IMR-90 (cell line): Measurements from ENCODE around the gene ARHGAP15. TPM values are rescaled to one million over a fixed set of nuclear protein-coding genes. Genes with fewer than 3 reads are reported as not detected.

ENCODE experiments used
- ATAC-seq: fragments of 200-7000 bp; cut with Tn5 transposase; 2 replicates; pipeline ENCODE4 v1.9.1; 2020; ENCODE audit warnings: low read depth, mild to moderate bottlenecking, moderate library complexity
- BruUV-seq: library from RNA; stranded (reverse); fragments of 400-500 nt; replicated peaks from 2 replicates; lab custom pipeline; 2021; lab: Mats Ljungman, UMichigan
- CTCF ChIA-PET: fragments of 300-600 bp; formaldehyde crosslinking; extraction: SDS; loops from one replicate; lab custom pipeline; 2021; ENCODE audit warnings: antibody characterized with exemption; lab: Yijun Ruan, JAX
- POLR2A ChIA-PET: fragments of 300-600 bp; sonication (Branson Sonifier 250); formaldehyde crosslinking; loops from one replicate; lab custom pipeline; 2022; ENCODE audit warnings: antibody characterized with exemption; ENCODE audit not compliant: unreplicated experiment; lab: Charles Lee
- DNase-seq: peaks from one replicate; pipeline ENCODE4 v3.0.0; 2013
- H2AFZ ChIP-seq: replicated peaks from 2 replicates; pipeline ENCODE3; 2013; ENCODE audit warnings: low read length, mild to moderate bottlenecking; ENCODE audit not compliant: poor library complexity
- H2AK5ac ChIP-seq: 2 replicates; pipeline ENCODE4 v1.6.1; 2013; ENCODE audit warnings: low read depth, low read length, inconsistent platforms
- H2AK9ac ChIP-seq: replicated peaks from 2 replicates; pipeline ENCODE3; 2013; ENCODE audit warnings: mild to moderate bottlenecking, low read depth, low read length, moderate library complexity; ENCODE audit not compliant: poor library complexity
- H2BK120ac ChIP-seq: 2 replicates; pipeline ENCODE4 v1.6.1; 2013; ENCODE audit warnings: low read depth, low read length, inconsistent platforms
- H2BK15ac ChIP-seq: 3 replicates; pipeline ENCODE4 v1.6.1; 2013; ENCODE audit warnings: low read depth, low read length, inconsistent platforms
- H2BK20ac ChIP-seq: 2 replicates; pipeline ENCODE4 v1.6.1; 2013; ENCODE audit warnings: low read depth, mild to moderate bottlenecking, inconsistent platforms, low read length, moderate library complexity
- H2BK5ac ChIP-seq: 2 replicates; pipeline ENCODE4 v1.6.1; 2013; ENCODE audit warnings: mild to moderate bottlenecking, low read depth, low read length, inconsistent platforms; ENCODE audit not compliant: poor library complexity, severe bottlenecking
- H3K14ac ChIP-seq: replicated peaks from 2 replicates; pipeline ENCODE4 v1.6.1; 2013; ENCODE audit warnings: low read depth, low read length, inconsistent platforms
- H3K18ac ChIP-seq: 2 replicates; pipeline ENCODE4 v1.6.1; 2013; ENCODE audit warnings: low read depth, low read length, control low read depth
- H3K23ac ChIP-seq: 2 replicates; pipeline ENCODE4 v1.6.1; 2013; ENCODE audit warnings: low read depth, low read length, inconsistent platforms
- H3K27ac ChIP-seq: 2 replicates; pipeline ENCODE4 v1.5.1; 2013; ENCODE audit warnings: mild to moderate bottlenecking, control low read depth, low read length; ENCODE audit not compliant: insufficient read depth
- H3K27me3 ChIP-seq: 2 replicates; pipeline ENCODE4 v1.6.1; 2013; ENCODE audit warnings: low read length; ENCODE audit not compliant: control insufficient read depth, insufficient read depth
- H3K36me3 ChIP-seq: 2 replicates; pipeline ENCODE4 v1.6.1; 2013; ENCODE audit warnings: low read length, mixed read lengths; ENCODE audit not compliant: control insufficient read depth, insufficient read depth
- H3K4ac ChIP-seq: 2 replicates; pipeline ENCODE4 v1.6.1; 2013; ENCODE audit warnings: low read depth, low read length, inconsistent platforms
- H3K4me1 ChIP-seq: 2 replicates; pipeline ENCODE4 v1.6.1; 2013; ENCODE audit warnings: low read length, mixed read lengths; ENCODE audit not compliant: control insufficient read depth, insufficient read depth
- H3K4me2 ChIP-seq: 2 replicates; pipeline ENCODE4 v1.6.1; 2013; ENCODE audit warnings: low read depth, mild to moderate bottlenecking, control low read depth, low read length, moderate library complexity
- H3K4me3 ChIP-seq: 2 replicates; pipeline ENCODE4 v1.5.1; 2013; ENCODE audit warnings: low read depth, mild to moderate bottlenecking, control low read depth, low read length, moderate library complexity; ENCODE audit not compliant: insufficient read depth
- H3K56ac ChIP-seq: 2 replicates; pipeline ENCODE4 v1.6.1; 2013; ENCODE audit warnings: low read length, inconsistent platforms; ENCODE audit not compliant: insufficient read depth; ENCODE audit errors: extremely low read depth
- H3K79me1 ChIP-seq, 2 experiments: 2 replicates each; pipeline ENCODE4 v1.6.1; 2013; ENCODE audit warnings: low read length in 2 of 2, inconsistent platforms in 1 of 2, low read depth in 1 of 2
- H3K9ac ChIP-seq: 2 replicates; pipeline ENCODE4 v1.6.1; 2013; ENCODE audit warnings: low read depth, low read length, control low read depth
- H3K9me1 ChIP-seq: 2 replicates; pipeline ENCODE4 v1.6.1; 2013; ENCODE audit warnings: low read length, inconsistent platforms; ENCODE audit not compliant: insufficient read depth
- H3K9me3 ChIP-seq: 2 replicates; pipeline ENCODE4 v1.6.1; 2013; ENCODE audit warnings: low read length; ENCODE audit not compliant: control insufficient read depth, insufficient read depth
- H4K20me1 ChIP-seq: 2 replicates; pipeline ENCODE4 v1.6.1; 2013; ENCODE audit warnings: low read length, inconsistent platforms; ENCODE audit not compliant: insufficient read depth
- H4K5ac ChIP-seq: 2 replicates; pipeline ENCODE4 v1.6.1; 2013; ENCODE audit warnings: mild to moderate bottlenecking, low read depth, low read length, control low read depth
- H4K8ac ChIP-seq, 2 experiments: 2 replicates each; pipeline ENCODE4 v1.6.1; 2013; ENCODE audit warnings: low read depth in 2 of 2, low read length in 2 of 2, control low read depth in 1 of 2, inconsistent platforms in 1 of 2
- H4K91ac ChIP-seq: 2 replicates; pipeline ENCODE4 v1.6.1; 2013; ENCODE audit warnings: low read depth, low read length, inconsistent platforms; ENCODE audit not compliant: insufficient read depth
- BHLHE40 ChIP-seq: fragments of 150-350 bp; IDR thresholded peaks from 2 replicates; pipeline ENCODE4 v1.6.1; 2016; ENCODE audit warnings: mild to moderate bottlenecking, low read depth, low read length
- CEBPB ChIP-seq: IDR thresholded peaks from 2 replicates; pipeline ENCODE4 v1.6.1; 2012; ENCODE audit warnings: low read depth, low read length, improper control_type of control experiment
- CHD1 ChIP-seq: IDR thresholded peaks from 2 replicates; pipeline ENCODE4 v1.6.1; 2012; ENCODE audit warnings: low read depth, low read length, improper control_type of control experiment
- CTCF ChIP-seq: conservative IDR thresholded peaks from 2 replicates; pipeline ENCODE4 v1.5.1; 2012; ENCODE audit warnings: mild to moderate bottlenecking, low read depth, low read length, improper control_type of control experiment
- FOS ChIP-seq: fragments of 150-350 bp; IDR thresholded peaks from 2 replicates; pipeline ENCODE4 v1.6.1; 2016; ENCODE audit warnings: low read depth, low read length
- MAZ ChIP-seq: IDR thresholded peaks from 2 replicates; pipeline ENCODE4 v1.6.1; 2012; ENCODE audit warnings: low read depth, mild to moderate bottlenecking, low read length, improper control_type of control experiment, moderate library complexity, borderline replicate concordance
- MXI1 ChIP-seq: IDR thresholded peaks from 2 replicates; pipeline ENCODE4 v1.6.1; 2012; ENCODE audit warnings: low read depth, mild to moderate bottlenecking, low read length, moderate library complexity, borderline replicate concordance
- NFE2L2 ChIP-seq: fragments of 150-350 bp; IDR thresholded peaks from 2 replicates; pipeline ENCODE4 v1.6.1; 2016; ENCODE audit warnings: low read depth, mild to moderate bottlenecking, low read length
- POLR2A ChIP-seq: IDR thresholded peaks from 2 replicates; pipeline ENCODE4 v1.6.1; 2012; ENCODE audit warnings: mild to moderate bottlenecking, low read depth, low read length
- RAD21 ChIP-seq: IDR thresholded peaks from 2 replicates; pipeline ENCODE4 v1.6.1; 2012; ENCODE audit warnings: low read length, improper control_type of control experiment
- RCOR1 ChIP-seq: IDR thresholded peaks from 2 replicates; pipeline ENCODE4 v1.6.1; 2012; ENCODE audit warnings: mild to moderate bottlenecking, low read length, improper control_type of control experiment; ENCODE audit not compliant: insufficient replicate concordance
- RFX5 ChIP-seq: IDR thresholded peaks from 2 replicates; pipeline ENCODE4 v1.8.0; 2012; ENCODE audit warnings: low read depth, mild to moderate bottlenecking, low read length, moderate library complexity
- SMC3 ChIP-seq: fragments of 150-350 bp; IDR thresholded peaks from 2 replicates; pipeline ENCODE4 v1.6.1; 2016; ENCODE audit warnings: low read depth, mild to moderate bottlenecking, antibody characterized with exemption, low read length, moderate library complexity
- USF2 ChIP-seq: fragments of 150-350 bp; IDR thresholded peaks from 2 replicates; pipeline ENCODE4 v1.6.1; 2017; ENCODE audit warnings: mild to moderate bottlenecking, antibody characterized with exemption, low read length, low read depth
- WGBS, 2 experiments: methylation state at CpG; one replicate each; pipeline versions ENCODE4 v1.1.5 to v1.1.7; 2013; ENCODE audit warnings: missing lambda C conversion rate in 2 of 2; ENCODE audit not compliant: insufficient read length in 1 of 2; ENCODE audit errors: extremely low coverage in 2 of 2; 5-methylcytosine and 5-hydroxymethylcytosine counted together
- dilution Hi-C: fragments of 300-500 bp; cut with HindIII; formaldehyde crosslinking; loops from one replicate; pipeline ENCODE4 v1.14.3; 2018; ENCODE audit warnings: low sequenced_read_pairs; ENCODE audit not compliant: unreplicated experiment
- in situ Hi-C: fragments of 300-500 bp; cut with MboI; formaldehyde crosslinking; loops from 3 replicates; pipeline ENCODE4 v1.14.3; 2019; ENCODE audit warnings: low sequenced_read_pairs, inconsistent platforms, mixed read lengths
- intact Hi-C: fragments of 100-400 bp; cut with micrococcal nuclease; formaldehyde crosslinking; loops from 2 replicates; pipeline ENCODE4 v1.10.0; 2022
- polyA plus RNA-seq, 3 experiments: library from polyadenylated mRNA; depleted of rRNA; stranded (reverse); fragments of >200 nt; gene quantifications; 2 replicates each; pipeline ENCODE4 v1.2.3, GENCODE V29; 2012; ENCODE audit warnings: low replicate concordance in 1 of 3
- total RNA-seq: library from RNA; depleted of rRNA; stranded (reverse); fragments of >200 nt; gene quantifications from 2 replicates; pipeline ENCODE4 v1.2.3, GENCODE V29; 2012
- TF ChIP-seq, protein P1 (sequence below): fragments of 150-350 bp; IDR thresholded peaks from 2 replicates; pipeline ENCODE4 v1.6.1; 2016; ENCODE audit warnings: low read depth, mild to moderate bottlenecking, low read length, moderate library complexity, borderline replicate concordance

The ARHGAP15 gene
- total and polyA plus RNA-seq, 2 of the 4 experiments (the other 2 are of a cell fraction), result not detected

GRCh38 chr2:143398781-143399180 lies 269.6 kb downstream of the ARHGAP15 start:
- Histone ChIP-seq H3K27me3 (no peaks in the 10 kb centered on the region), H2AK5ac (no peak overlapping the region), H4K91ac (no peak overlapping the region), H3K4me1 (peaks cover 7% of the 10 kb centered on the region), H3K27ac (no peak overlapping the region), H4K20me1 (no peaks in the 10 kb centered on the region), H3K9me3 (no peaks in the 10 kb centered on the region), H3K36me3 (no peaks in the 10 kb centered on the region), H4K8ac (0 out of 4 replicates have a peak overlapping the region, but pooled peaks of 1 of the 2 experiments have one; percentile 28), H2BK120ac (peak overlapping the region; percentile 30; the same call in 1 of the 2 replicates), H2AFZ (no peak overlapping the region), H3K56ac (no peak overlapping the region), H3K79me1 (no peaks in the 10 kb centered on the region), H3K9me1 (no peaks in the 10 kb centered on the region), H3K4me2 (peak overlapping the region; percentile 71; the same call in 1 of the 2 replicates), H3K4ac (no peak overlapping the region), H3K23ac (no peak overlapping the region), H3K9ac (no peak overlapping the region), H3K14ac (no peak overlapping the region), H4K5ac (peak overlapping the region; percentile 42; the same call in 1 of the 2 replicates), H3K4me3 (no peak overlapping the region), H3K18ac (peak overlapping the region; percentile 72; the same call in 1 of the 2 replicates), H2AK9ac (no peak overlapping the region), H2BK15ac (no peak overlapping the region), H2BK5ac (no peak overlapping the region), H2BK20ac (peak overlapping the region; percentile 79)
- BruUV-seq, result no TSS peak
- dilution Hi-C loops (no loop called here), in situ Hi-C loops (no loop called here), intact Hi-C loops (no loop called here)
- ATAC-seq, result no peak; the same call in 1 of the 2 replicates
- no CpG with 5 or more reads among the region's 2 CpGs for WGBS, 2 experiments
- ChIA-PET POLR2A (interaction anchor here (0.6 kb wide), 1 partner anchor 954 kb away, joined by 5 read pairs; no protein-coding TSS in a partner anchor), CTCF (interaction anchor here (1.0 kb wide), 1 partner anchor 10 kb away, joined by 3 read pairs; no protein-coding TSS in a partner anchor)
- no peak for DNase-seq
- TF ChIP-seq RCOR1 (no peak), NFE2L2 (no peak), MAZ (no peak), SMC3 (no peak), RAD21 (no peak), USF2 (no peak), RFX5 (no peak), CTCF (no peak), BHLHE40 (no peak), CHD1 (no peak), CEBPB (no peak), FOS (no peak), POLR2A (no peak), MXI1 (no peak)
- TF ChIP-seq, protein P1, sequence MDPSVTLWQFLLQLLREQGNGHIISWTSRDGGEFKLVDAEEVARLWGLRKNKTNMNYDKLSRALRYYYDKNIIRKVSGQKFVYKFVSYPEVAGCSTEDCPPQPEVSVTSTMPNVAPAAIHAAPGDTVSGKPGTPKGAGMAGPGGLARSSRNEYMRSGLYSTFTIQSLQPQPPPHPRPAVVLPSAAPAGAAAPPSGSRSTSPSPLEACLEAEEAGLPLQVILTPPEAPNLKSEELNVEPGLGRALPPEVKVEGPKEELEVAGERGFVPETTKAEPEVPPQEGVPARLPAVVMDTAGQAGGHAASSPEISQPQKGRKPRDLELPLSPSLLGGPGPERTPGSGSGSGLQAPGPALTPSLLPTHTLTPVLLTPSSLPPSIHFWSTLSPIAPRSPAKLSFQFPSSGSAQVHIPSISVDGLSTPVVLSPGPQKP, result no peak
